Lung microvascular endothelial cell (primary cell): ENCODE data around the gene GALNT16. TPM values are rescaled to one million over a fixed set of nuclear protein-coding genes. Genes with fewer than 3 reads are reported as not detected.

ENCODE experiments used
- DNase-seq, 2 donors: peaks; one replicate each; pipeline versions ENCODE4 v3.0.0 to v3.0.0-alpha.2; 2010; ENCODE audit warnings: low read depth in 2 of 2
- total RNA-seq: library from RNA; depleted of rRNA; stranded (reverse); fragments of >200 nt; gene quantifications from 2 replicates; pipeline ENCODE4 v1.2.1, GENCODE V29; 2014

Gene GALNT16
- total RNA-seq, 1 donor from 2014 or later: not detected

DNA sequence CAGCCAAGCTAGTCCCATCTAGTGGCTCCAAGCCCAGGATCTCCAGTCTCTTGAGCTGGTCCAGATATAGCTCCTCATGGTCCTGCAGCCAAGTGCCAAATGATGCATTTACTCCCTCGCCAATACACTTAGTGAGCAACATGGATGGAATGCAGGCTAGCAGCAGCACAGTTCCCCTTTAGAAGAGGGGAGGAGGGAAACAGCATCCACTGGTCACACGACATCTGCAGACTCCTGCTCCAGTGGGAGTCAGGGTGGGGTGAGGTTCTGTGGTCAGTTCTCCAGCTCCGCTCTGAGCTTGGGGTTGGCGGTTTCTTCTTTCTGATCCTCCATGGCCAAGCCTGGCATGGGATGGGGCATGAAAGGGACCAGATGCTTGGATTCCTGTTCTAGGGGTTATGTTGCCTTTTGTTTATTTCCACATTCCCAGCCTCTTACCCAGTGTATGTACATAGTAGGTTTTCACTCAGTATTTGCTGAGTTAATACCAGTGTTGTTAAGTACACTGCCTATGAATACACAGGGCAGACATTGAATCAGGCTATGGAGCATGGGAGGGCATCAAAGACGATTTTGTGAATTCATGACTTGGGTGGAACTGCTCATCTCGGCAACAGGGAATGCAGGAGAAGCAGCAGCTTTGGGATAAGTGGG lies 57.3 kb downstream of the GALNT16 start:
- peak in 1 of 2 donors; percentile 87 for DNase-seq

DNA sequence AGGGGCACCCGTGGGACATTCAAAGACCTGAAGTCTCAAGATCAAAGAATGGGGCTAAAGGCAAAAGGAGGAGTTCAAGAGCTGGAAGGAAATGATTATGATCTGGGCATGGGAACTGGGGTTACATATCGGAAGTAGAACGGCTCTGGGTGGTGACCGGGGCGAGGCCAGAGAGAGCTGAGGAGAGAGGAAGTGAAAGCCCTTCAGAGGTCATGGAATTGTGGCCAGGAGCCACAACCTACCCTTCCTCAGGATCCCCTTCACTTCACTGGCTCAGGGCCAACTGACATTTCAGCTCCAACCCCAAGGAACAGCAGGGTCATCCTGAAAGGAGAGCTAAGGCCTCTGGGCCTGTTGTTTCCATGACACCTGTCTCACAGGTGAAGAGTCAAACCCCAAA lies 57.8 kb downstream of the GALNT16 start:
- DNase-seq: peak in 1 of 2 donors; percentile 34

DNA sequence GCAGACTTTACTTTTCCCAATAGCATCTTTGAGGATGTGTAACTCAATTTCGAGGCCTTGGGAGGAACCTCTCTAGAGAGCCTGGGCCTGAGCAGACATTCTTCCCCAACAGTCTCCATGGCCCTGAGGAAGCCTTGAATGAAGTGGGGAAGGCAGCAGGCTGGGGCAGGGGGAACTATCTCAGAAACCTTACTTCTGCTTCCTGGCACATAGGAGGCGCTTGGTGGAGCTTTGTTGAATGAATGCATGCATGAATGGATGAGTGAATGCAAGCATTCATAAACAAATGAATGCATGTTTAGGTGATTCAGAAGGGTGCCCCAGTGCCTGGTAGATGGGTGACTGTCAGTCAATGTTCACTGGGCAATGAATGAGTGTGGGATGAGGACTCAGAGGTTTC lies 58.3 kb downstream of the GALNT16 start:
- no peak for DNase-seq

DNA sequence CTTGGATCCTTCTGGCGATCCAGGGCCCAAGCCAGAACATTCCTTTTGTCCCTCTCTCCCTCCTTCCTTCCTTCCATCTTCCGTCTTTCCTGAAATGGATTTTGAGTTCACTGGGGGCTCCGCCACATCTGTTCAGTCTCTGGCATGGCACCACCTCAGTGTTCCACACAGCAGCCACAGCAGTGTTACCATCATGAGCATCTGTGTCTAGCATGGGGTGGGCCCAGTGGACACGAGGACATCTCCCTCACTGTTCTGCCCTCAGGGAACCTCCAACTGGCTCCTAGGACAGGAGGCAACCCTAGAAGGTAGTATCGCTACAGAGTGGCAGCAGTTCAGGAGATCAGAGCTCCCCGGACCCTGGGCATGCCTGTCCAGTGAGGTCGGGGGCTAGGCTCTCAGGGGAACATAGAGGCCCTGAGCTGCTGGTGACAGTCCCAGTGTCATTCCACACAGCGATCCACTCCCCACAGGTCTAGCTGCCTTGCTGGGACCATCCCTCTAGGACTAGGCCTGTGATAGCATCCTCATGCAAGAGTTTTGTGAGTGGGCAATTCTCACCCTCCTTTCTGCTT lies 59.0 kb downstream of the GALNT16 start:
- DNase-seq: no peak

DNA sequence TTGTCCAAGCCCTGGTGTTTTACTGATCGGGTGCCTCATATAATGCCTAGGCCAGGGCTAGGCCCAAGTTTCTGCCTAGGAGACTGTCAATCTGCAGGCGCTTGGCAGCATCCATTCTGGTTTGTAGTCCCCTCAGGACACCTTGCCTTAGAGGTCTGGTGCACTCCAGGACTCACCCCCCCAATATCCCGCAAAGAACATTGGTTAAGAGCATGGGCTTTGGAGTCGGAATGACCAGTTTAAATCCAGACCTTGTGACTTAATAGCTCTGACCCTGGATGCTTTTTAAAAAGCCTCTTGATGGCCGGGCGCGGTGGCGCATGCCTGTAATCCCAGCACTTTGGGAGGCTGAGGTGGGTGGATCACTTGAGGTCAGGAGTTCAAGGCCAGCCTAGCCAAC lies 60.0 kb downstream of the GALNT16 start:
- DNase-seq: no peak

DNA sequence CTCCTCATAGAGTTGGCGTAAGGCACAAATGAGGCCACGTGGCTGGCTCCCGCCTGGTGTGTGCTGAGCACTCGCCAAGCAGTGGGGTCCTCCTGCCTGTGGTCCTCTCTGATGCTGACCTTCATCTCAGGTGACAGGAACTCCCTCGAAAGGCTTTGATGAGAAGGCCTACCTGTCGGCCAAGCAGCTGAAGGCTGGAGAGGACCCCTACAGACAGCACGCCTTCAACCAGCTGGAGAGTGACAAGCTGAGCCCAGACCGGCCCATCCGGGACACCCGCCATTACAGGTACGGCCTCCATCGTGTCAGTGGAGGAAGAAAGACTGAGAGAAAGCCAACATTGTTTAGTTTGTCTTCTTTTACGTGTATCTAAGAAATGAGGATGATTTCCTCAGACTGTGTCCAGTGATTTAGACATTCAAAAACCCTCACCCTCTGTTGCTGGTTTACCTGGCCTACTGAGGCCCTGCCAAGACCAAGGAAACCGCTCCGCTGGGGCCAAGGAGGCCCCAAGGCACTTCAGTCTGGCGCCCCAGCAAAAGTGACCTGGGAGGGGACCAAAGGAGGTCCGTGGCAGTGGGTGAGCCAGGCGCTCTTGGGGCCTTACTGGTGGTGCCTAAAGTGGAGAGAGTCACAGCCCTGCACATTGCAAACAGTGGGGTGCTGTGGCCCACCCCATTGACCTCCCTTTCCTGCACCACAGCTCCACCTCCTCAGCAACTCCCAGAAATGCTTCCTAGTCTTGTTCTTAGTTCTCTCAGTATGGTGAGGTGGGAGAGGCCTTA lies 60.8 kb downstream of the GALNT16 start:
- DNase-seq: no peak

DNA sequence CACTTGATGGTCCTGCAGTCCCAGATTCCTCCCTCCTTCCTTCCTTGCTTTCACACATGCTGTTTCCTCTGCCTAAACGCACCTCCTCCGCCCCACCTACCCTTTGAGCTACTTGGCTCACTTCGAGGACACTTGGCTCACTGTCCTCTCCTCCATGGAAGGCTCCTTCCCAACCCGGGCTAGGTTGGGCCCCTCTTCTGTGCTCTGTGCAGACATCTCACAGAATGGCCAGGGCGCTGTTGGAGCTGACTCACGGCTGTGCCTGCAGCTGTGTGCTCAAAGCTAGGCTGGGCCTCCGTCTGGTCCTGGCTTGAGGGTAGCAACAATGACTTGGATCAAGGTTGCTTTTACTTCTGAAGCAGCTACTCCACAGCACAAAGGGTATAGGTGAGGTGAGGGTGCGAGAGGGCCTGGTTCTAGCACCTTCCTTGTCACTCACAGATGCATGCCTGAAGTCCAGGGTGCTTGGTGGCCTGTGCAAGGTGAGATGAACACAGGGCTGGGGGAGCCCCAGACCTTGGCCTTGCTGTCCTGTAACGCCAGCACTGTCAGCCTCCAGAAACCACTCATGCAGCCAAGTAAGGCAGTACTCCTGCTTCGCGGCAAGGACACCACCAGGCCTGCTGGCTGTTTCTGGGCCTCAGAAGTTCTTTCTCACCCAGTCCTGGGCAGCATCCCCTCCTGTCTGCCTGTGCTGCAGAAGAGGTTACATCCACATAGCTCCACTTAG lies 61.8 kb downstream of the GALNT16 start:
- DNase-seq: no peak

DNA sequence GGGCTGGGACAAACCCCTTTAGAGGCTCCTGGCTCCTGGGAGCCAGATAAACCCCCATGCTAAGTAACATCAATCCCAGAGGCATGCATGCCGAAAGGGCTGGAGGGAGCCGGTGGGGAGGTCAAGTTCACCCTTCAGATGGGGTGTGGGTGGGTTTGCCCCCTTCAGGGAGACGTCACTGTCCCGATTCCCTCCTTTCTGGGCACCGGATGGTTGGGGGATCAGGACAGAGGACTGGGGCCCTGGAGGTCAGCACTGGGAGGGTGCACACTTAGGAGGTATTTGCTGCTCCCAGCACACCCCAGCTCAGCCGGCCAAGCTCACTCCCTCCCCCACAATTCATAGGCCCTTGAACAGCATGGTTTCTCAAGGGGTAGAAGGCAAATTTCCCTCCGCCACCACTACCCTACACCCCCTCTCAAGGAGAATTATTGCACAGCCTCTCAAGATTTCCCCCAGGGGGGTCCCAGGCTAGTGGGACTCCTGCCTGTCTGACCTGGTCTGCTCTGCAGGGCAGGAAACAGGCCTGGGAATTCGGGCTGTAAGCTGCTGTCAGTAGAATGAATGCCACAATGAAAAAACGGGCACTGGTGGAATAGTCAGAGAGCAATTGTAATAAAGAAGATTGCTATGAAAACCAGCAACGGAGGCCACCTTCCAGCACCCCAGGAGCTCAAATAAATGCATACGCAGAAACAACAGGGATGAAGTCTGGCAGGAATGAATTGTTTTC lies 63.5 kb downstream of the GALNT16 start:
- no peak for DNase-seq

DNA sequence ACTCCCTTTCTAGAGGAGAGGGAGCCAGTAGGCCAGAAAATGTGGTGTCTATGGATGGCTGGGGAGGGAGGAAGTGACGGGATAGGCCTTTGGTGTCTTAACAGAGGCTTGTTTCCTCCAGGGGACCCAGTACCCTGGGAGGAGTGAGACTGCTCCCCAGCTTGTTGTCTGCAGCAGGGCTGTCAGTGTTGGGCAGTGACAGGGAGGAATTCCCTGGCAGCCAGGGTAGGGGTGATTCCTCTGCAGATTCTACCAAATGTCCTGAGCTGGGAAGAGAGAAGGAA lies 64.0 kb downstream of the GALNT16 start:
- no peak for DNase-seq

DNA sequence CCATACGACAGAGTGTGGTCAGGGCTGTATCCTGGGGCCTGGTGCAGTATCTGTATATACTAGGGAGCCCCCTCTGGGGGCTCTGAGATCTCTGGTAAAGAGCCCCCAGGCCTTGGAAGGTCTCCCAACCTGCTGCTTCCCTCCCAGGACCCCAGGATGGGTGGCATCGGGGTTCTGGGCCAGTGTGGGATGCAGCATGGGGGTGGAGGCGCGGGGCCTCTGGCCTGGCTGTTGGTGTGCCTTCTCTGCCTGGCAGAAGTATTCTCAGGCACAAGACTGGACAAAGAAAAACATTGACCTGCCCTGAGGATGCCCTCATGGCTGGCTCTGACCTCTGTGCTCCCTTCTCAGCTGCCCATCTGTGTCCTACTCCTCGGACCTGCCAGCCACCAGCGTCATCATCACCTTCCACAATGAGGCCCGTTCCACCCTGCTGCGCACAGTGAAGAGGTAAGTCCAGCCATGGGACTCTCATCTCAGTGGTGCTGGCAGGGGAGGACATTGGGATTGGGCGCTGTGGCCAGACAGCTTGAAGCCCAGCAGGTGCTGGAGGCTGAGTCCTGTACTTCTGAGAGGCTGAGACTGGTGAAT lies 64.5 kb downstream of the GALNT16 start:
- DNase-seq: no peak

DNA sequence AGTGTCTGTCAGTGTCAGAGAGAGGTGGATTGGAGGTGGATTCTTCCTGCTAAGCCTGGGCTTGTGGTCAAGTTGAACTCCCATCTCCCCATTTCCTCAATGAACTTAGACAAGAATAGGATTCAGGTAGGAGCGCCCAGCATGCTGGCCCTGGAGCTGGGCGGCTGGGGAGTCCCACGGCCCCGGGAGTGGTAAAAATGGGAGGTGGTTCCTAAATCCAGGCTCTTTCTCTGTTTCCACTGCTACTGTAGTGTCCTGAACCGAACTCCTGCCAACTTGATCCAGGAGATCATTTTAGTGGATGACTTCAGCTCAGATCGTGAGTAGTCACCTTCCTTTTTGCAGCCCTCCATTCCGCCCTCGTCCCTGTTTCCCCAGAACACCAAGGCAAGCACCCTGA lies 65.1 kb downstream of the GALNT16 start:
- DNase-seq: no peak

DNA sequence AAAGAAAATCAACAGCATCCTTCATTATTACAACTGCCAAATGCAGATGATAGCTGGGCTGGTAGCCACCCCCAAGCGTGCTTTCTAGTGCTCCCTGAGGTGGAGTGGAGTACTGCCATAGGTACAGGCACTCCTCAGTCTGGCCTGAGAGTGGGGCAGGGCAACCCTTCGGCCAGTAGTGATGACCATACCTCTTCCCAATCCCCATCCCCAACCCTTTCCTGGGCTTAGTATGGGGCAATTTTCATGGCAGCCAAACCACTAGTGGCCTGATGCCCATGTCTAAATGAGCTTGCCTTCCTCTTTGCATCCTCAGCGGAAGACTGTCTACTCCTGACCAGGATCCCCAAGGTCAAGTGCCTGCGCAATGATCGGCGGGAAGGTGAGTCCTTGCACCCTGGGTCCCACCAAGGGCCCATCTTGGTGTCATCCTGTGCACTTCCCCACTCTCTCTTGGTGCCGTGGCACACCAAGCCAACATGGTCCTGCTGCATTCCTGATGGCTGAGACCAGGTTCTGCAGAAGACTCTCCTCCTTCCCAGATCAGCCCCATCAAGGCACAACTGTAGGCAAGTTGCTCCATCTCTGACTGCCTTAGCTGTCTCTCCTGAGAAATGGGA lies 65.8 kb downstream of the GALNT16 start:
- DNase-seq: no peak

DNA sequence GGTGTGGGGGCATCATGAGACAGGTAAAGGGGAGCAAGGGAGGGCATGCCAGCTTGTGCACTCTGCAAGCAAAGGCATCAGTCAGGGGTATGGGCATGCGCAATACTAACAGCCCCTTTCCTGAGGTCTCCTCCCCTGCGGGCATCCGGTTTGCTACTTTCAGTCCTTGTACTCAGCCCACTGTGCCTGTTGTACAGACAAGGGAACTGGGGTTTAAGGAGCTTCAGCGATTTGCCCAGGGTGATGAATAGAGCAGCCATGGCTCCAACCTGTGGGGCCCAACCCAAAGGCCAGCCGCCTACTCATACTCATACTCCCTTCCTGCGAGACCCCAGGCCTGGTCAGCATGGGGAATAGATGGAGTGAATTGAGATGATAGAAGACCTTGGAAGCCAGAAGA lies 66.7 kb downstream of the GALNT16 start:
- no peak for DNase-seq

DNA sequence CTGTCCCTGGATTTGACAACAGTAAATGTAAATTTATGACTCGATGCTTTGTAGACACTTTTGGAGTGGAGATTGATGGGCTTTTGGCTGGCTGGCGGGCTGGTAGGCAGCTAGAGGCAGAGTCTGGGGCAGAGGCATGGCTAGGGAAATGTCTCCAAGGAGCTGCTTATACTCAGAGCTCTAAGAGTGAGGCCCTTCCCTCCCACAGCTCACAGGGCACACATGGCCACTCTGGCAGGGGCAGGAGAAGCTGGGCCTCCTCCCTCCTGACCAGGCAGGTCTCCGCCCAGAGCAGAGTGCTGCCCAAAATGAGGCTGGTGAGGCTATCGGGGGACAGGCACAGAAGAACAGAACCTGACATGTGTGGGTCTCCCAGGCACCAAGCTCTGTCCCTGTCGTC lies 67.5 kb downstream of the GALNT16 start:
- no peak for DNase-seq

DNA sequence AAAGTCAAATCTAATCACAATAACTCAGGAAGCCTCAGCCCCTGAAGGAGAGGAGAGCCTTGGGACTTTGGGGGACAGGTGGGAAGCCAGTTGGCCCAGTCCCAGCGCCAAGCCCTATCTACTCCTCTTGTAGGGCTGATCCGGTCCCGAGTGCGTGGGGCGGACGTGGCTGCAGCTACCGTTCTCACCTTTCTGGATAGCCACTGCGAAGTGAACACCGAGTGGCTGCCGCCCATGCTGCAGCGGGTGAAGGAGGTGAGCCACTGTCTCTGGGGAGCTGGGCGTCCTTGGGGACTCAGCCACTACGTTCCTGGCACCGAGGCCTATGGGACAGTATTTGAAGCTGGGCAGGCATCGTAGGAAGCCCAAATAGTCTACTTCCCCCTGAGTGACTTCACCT lies 68.4 kb downstream of the GALNT16 start:
- DNase-seq: no peak

DNA sequence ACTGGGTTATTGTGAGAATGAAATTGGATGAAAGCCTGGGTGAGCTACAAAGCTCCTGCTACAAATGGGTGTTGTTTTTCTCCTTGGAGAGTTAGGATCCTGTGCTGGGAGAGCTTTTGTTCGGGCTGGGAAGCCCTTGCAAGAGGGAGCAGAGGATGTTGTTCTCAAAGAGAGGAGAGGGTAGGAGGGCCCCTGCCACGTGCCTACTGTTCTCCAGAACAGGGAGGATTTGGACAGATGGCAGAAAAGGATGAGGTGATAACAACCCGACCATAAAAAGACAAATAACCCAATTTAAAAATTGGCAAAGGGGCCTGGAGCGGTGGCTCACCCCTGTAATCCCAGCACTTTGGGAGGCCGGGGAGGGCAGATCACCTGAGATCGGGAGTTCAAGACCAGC lies 68.8 kb downstream of the GALNT16 start:
- DNase-seq: no peak

DNA sequence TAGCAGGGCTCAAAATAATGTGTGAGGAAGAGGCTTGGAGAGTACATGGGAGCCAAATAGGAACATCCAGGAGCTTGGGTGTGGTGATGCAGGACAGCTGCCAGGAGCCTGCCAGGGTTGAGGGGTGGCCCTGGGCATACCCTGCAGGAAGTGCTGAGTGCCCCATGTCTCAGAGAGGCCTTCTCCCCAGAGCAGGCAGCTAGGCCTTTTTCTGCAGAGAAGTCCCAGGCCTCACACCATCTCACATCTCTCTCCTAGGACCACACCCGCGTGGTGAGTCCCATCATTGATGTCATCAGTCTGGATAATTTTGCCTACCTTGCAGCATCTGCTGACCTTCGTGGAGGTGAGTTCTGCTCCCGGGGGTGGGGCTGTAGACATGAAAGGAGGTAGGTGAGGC lies 71.2 kb downstream of the GALNT16 start:
- DNase-seq: no peak

DNA sequence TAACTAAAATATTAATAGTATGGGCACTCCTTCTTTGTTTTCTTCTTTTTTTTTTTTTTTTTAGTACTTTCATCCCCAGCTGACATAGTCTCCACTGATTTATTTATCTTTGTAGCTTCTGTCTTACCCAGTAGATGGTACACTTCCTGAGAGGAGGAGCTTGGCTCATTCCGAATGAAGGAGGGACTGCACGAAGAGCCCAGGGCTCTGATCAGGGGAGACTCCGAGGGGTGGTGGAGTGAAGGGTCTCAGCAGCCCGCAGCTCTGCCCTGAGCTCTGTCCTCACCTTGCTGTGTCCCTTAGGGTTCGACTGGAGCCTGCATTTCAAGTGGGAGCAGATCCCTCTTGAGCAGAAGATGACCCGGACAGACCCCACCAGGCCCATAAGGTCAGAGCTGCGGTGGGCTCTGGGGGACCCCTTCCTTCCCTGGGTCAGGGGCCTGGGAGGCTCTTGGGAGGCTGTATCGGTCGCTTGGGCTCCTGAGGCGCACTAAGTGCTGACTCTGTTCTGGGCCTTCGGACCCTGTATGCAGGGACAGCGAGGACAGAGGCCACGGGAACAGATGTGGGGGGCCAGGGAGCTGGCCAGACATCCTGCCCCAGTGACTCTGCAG lies 72.9 kb downstream of the GALNT16 start:
- no peak for DNase-seq

DNA sequence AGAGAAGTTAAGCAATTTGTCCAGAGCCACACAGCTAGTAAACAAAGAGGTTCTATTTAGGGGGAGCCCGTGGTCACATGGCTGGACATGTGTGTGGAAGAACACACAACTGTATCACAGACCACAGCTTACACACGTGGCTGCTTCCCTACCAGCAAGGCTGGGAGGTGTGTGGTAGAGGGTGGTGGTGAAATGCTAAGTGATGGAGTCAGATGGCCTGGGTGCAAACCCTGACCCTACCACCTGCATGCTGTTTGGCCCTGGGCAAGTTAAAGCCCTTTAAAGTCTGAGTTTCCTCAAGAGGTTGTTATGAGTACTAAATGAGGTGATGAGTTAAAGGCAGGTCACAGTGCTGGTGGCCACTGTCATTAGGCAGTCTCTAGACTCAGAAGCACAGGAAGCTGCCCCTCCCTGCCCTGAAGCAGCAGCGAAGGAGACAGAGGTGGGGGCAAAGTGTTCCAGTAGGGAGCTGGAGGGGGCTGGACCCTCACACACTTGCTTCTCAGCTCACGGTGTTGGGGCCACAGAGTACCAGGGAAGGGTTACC lies 73.9 kb downstream of the GALNT16 start:
- no peak for DNase-seq

DNA sequence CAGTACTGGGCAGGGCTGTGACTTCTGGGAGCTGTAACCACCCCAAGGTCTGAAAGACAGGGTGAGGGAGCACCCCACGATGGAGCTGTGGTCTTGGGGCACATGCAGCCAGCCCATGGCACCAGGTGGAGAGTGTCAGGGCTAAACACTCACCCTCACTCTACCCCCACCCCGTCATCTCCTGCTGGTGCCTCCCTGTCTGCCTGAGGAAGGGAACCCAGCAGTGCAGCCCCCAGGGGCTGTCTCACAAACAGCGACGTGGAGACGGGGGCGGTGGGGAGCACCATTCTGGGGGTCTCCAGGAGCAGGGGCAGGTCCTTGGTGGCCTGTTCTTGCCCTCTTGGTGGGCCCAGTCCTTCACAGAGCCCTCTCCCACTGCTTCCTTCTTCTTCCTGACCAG lies 74.6 kb downstream of the GALNT16 start:
- DNase-seq: no peak
